Motor neuron (in vitro differentiated cells): ENCODE data around the gene CNPY4. TPM values are rescaled to one million over a fixed set of nuclear protein-coding genes. Genes with fewer than 3 reads are reported as not detected.

Experiments used
- ATAC-seq, 8 experiments: fragments of 200-7000 bp; cut with Tn5 transposase; replicated peaks in 6 of 8; 2 replicates each; pipeline ENCODE4 v1.8.0; 2021; ENCODE audit warnings: mild to moderate bottlenecking in 8 of 8, moderate library complexity in 8 of 8
- H3K27ac ChIP-seq, 2 donors: fragments of 250-450 bp; sonication (Bioruptor Pico); 2 replicates each; pipeline ENCODE4 v1.9.0; 2021; ENCODE audit warnings: antibody characterized with exemption in 2 of 2, mild to moderate bottlenecking in 2 of 2, moderate library complexity in 1 of 2
- H3K4me1 ChIP-seq, 2 donors: fragments of 250-450 bp; sonication (Bioruptor Pico); replicated peaks in 1 of 2; 2 replicates each; pipeline ENCODE4 v1.6.1; 2021; ENCODE audit warnings: antibody characterized with exemption in 2 of 2, mild to moderate bottlenecking in 2 of 2, moderate library complexity in 1 of 2
- H3K4me3 ChIP-seq, 5 donors: fragments of 250-450 bp; sonication (Bioruptor Pico); 2 replicates each; pipeline ENCODE4 v1.9.0; 2021; ENCODE audit warnings: antibody characterized with exemption in 5 of 5, mild to moderate bottlenecking in 5 of 5, moderate library complexity in 4 of 5
- WGBS, 10 experiments: fragments of 450-650 bp; shearing (Covaris generic); methylation state at CpG; one replicate each; pipeline ENCODE4 v1.0.0; 2022; 5-methylcytosine and 5-hydroxymethylcytosine counted together
- in situ Hi-C, 9 experiments: fragments of 400-800 bp; cut with MboI; loops; one replicate each; pipeline ENCODE4 v1.15.0; 2021; ENCODE audit warnings: low sequenced_read_pairs in 9 of 9, low pct_unique_long_range_greater_than_20kb in 2 of 9; ENCODE audit not compliant: unreplicated experiment in 9 of 9
- total RNA-seq, 8 experiments: library from RNA; unstranded; fragments of 300-600 nt; gene quantifications; 2 replicates each; pipeline versions ENCODE4 v1.2.3 to v1.2.4, GENCODE V29; 2022

CNPY4 gene
- total RNA-seq, 8 experiments from 2014 or later, result 11.3 to 46.0 (median 16.2) TPM

- ATAC-seq, result no peak
- Histone ChIP-seq H3K4me1 (peaks cover 14 to 15% of the 10 kb centered on the region in 2 donors), H3K27ac (no peak overlapping the region), H3K4me3 (peak overlapping the region in 1 of 5 donors; percentile 78)
- in situ Hi-C loops, result no loop called here
- 75 to 100% (median 100%) methylated on average over 1 to 7 of the region's 10 CpGs; no CpG with 5 or more reads in 3 of the 10 experiments for WGBS, 10 experiments
Measured at GRCh38 chr7:100098913-100099312, 20.5 kb upstream of the CNPY4 start.

- peaks cover 14 to 15% of the 10 kb centered on the region in 2 donors for H3K4me1 ChIP-seq
- WGBS, 10 experiments, result 63 to 100% (median 81%) methylated on average over 1 to 11 of the region's 12 CpGs; no CpG with 5 or more reads in 2 of the 10 experiments
- no peak for ATAC-seq
- H3K4me3 ChIP-seq, result peak overlapping the region; percentile 49 to 78 (median 68)
- in situ Hi-C loops, result no loop called here
- H3K27ac ChIP-seq, result peak overlapping the region; percentile 75 to 93
Measured at GRCh38 chr7:100099452-100099851, 20.0 kb upstream of the CNPY4 start.

- Histone ChIP-seq H3K4me3 (peak overlapping the region; percentile 49 to 78 (median 68)), H3K27ac (peak overlapping the region; percentile 75 to 93), H3K4me1 (peaks cover 14 to 15% of the 10 kb centered on the region in 2 donors)
- 0 to 1% methylated on average over 4 to 28 of the region's 61 CpGs; no CpG with 5 or more reads in 8 of the 10 experiments for WGBS, 10 experiments
- ATAC-seq, result peak; percentile 66 to 76 (median 72)
- in situ Hi-C loops, result no loop called here
Measured at GRCh38 chr7:100100420-100101015, 18.9 kb upstream of the CNPY4 start.

GRCh38 chr7:100101016-100101862 is 18.2 kb upstream of the CNPY4 start, which contains the start of the genes AP4M1 and MCM7:
TSS of gene AP4M1 (plus strand) at chr7:100101643. CDS start at chr7:100101715, 72 bp downstream.
TSS of gene MCM7 (minus strand) at chr7:100101397. CDS start at chr7:100101294, 103 bp downstream.
- Histone ChIP-seq H3K4me1 (peaks cover 14 to 15% of the 10 kb centered on the region in 2 donors), H3K4me3 (peak within 1 kb of the TSS; percentile 49 to 78 (median 68)), H3K27ac (peak within 1 kb of the TSS; percentile 85 to 93)
- 0 to 2% (median 0%) methylated on average over 1 to 13 of the region's 80 CpGs; no CpG with 5 or more reads in 7 of the 10 experiments for WGBS, 10 experiments
- ATAC-seq, result peak; percentile 74 to 84 (median 80)
- in situ Hi-C loops, result no loop called here

GRCh38 chr7:100102950-100103840 is 16.2 kb upstream of the CNPY4 start:
- H3K4me3 ChIP-seq, result no peak overlapping the region
- peaks cover 14 to 15% of the 10 kb centered on the region in 2 donors for H3K4me1 ChIP-seq
- no peak overlapping the region for H3K27ac ChIP-seq
- WGBS, 10 experiments, result 81 to 100% (median 90%) methylated on average over 1 to 4 of the region's 17 CpGs; no CpG with 5 or more reads in 5 of the 10 experiments
- ATAC-seq, result no peak
- in situ Hi-C loops, result no loop called here

- Histone ChIP-seq H3K27ac (no peak overlapping the region), H3K4me1 (peaks cover 4% of the 10 kb centered on the region in 2 donors), H3K4me3 (no peak overlapping the region)
- in situ Hi-C loops, result no loop called here
- 92 to 100% methylated on average over 1 to 2 of the region's 4 CpGs; no CpG with 5 or more reads in 8 of the 10 experiments for WGBS, 10 experiments
- no peak for ATAC-seq
Measured at GRCh38 chr7:100105534-100105933, 13.9 kb upstream of the CNPY4 start.

GRCh38 chr7:100106633-100107032 is 12.8 kb upstream of the CNPY4 start:
- Histone ChIP-seq H3K4me3 (no peak overlapping the region), H3K27ac (no peak overlapping the region), H3K4me1 (peaks cover 4% of the 10 kb centered on the region in 2 donors)
- ATAC-seq, result no peak
- in situ Hi-C loops, result no loop called here
- WGBS, 10 experiments, result 25 to 90% (median 83%) methylated on average over 2 to 12 of the region's 17 CpGs; no CpG with 5 or more reads in 5 of the 10 experiments

- 60 to 100% (median 100%) methylated on average over 1 to 4 of the region's 25 CpGs; no CpG with 5 or more reads in 5 of the 10 experiments for WGBS, 10 experiments
- no peak overlapping the region for H3K4me3 ChIP-seq
- peak in 3 of 8 experiments; percentile 2 to 12 (median 9) for ATAC-seq
- no peak overlapping the region for H3K27ac ChIP-seq
- in situ Hi-C loops, result no loop called here
- peaks cover 4% of the 10 kb centered on the region in 2 donors for H3K4me1 ChIP-seq
Measured at GRCh38 chr7:100107125-100107737, 12.2 kb upstream of the CNPY4 start.

GRCh38 chr7:100107890-100108289 is 11.5 kb upstream of the CNPY4 start:
- peak in 1 of 8 experiments; percentile 25 for ATAC-seq
- no peak overlapping the region for H3K27ac ChIP-seq
- H3K4me3 ChIP-seq, result no peak overlapping the region
- WGBS, 10 experiments, result 80 to 100% (median 98%) methylated on average over 1 to 4 of the region's 11 CpGs; no CpG with 5 or more reads in 6 of the 10 experiments
- in situ Hi-C loops, result no loop called here
- H3K4me1 ChIP-seq, result no peaks in the 10 kb centered on the region

- no peak overlapping the region for H3K27ac ChIP-seq
- ATAC-seq, result peak in 1 of 8 experiments; percentile 49
- WGBS, 10 experiments, result 50 to 100% (median 86%) methylated on average over 1 to 9 of the region's 12 CpGs; no CpG with 5 or more reads in 2 of the 10 experiments
- no peak overlapping the region for H3K4me3 ChIP-seq
- H3K4me1 ChIP-seq, result no peaks in the 10 kb centered on the region
- in situ Hi-C loops, result no loop called here
Measured at GRCh38 chr7:100109521-100110163, 9.8 kb upstream of the CNPY4 start.

GRCh38 chr7:100111156-100111555 is 8.3 kb upstream of the CNPY4 start:
- Histone ChIP-seq H3K4me1 (no peaks in the 10 kb centered on the region), H3K27ac (no peak overlapping the region), H3K4me3 (no peak overlapping the region)
- in situ Hi-C loops, result no loop called here
- WGBS, 10 experiments, result 90 to 100% (median 100%) methylated on average over 1 to 5 of the region's 7 CpGs; no CpG with 5 or more reads in 4 of the 10 experiments
- ATAC-seq, result no peak
